Nephron progenitor cell (in vitro differentiated cells): Measurements from ENCODE around the gene S100A4.

Experiments used
- DNase-seq: peaks from one replicate; pipeline ENCODE4 v3.0.0; 2021
- H3K27ac Mint-ChIP-seq: 2 replicates; pipeline ENCODE4 v1.8.0; 2021; ENCODE audit warnings: mild to moderate bottlenecking, moderate library complexity, mixed read lengths
- H3K27me3 Mint-ChIP-seq: 2 replicates; pipeline ENCODE4 v1.8.0; 2021; ENCODE audit warnings: mild to moderate bottlenecking, low read depth, mixed read lengths; ENCODE audit not compliant: poor library complexity
- H3K36me3 Mint-ChIP-seq: 2 replicates; pipeline ENCODE4 v1.8.0; 2021; ENCODE audit warnings: low read depth, mixed read lengths
- H3K4me1 Mint-ChIP-seq: 2 replicates; pipeline ENCODE4 v1.8.0; 2021; ENCODE audit warnings: mixed read lengths
- H3K4me3 Mint-ChIP-seq: 2 replicates; pipeline ENCODE4 v1.8.0; 2021; ENCODE audit warnings: mild to moderate bottlenecking, moderate library complexity, mixed read lengths
- H3K9me3 Mint-ChIP-seq: 2 replicates; pipeline ENCODE4 v1.8.0; 2021; ENCODE audit warnings: mild to moderate bottlenecking, moderate library complexity, mixed read lengths
- CTCF ChIP-seq: fragments of 200-600 bp; sonication (generic); IDR thresholded peaks from 2 replicates; pipeline ENCODE4 v1.5.0; 2021; ENCODE audit warnings: antibody characterized with exemption

Gene S100A4

GRCh38 chr1:153509729-153510354, 35.8 kb downstream of the S100A4 start:
- Mint-ChIP-seq H3K4me1 (peaks cover 30% of the 10 kb centered on the region), H3K27me3 (peaks cover 14% of the 10 kb centered on the region), H3K4me3 (no peak overlapping the region), H3K27ac (no peak overlapping the region), H3K9me3 (no peaks in the 10 kb centered on the region), H3K36me3 (no peaks in the 10 kb centered on the region)
- peak; percentile 70 for TF ChIP-seq CTCF
- DNase-seq, result peak; percentile 67

- Mint-ChIP-seq H3K9me3 (no peaks in the 10 kb centered on the region), H3K36me3 (no peaks in the 10 kb centered on the region), H3K4me3 (no peak overlapping the region), H3K27me3 (peaks cover 14% of the 10 kb centered on the region), H3K27ac (no peak overlapping the region), H3K4me1 (peaks cover 30% of the 10 kb centered on the region)
- TF ChIP-seq CTCF, result no peak
- DNase-seq, result no peak
These were observed 36.6 kb downstream of the S100A4 start for GRCh38 chr1:153509036-153509435.

GRCh38 chr1:153507926-153508583, 37.6 kb downstream of the S100A4 start:
- Mint-ChIP-seq H3K4me3 (no peak overlapping the region), H3K27ac (no peak overlapping the region), H3K27me3 (peaks cover 14% of the 10 kb centered on the region), H3K4me1 (peaks cover 30% of the 10 kb centered on the region), H3K9me3 (no peaks in the 10 kb centered on the region), H3K36me3 (no peaks in the 10 kb centered on the region)
- no peak for TF ChIP-seq CTCF
- no peak for DNase-seq

- no peaks in the 10 kb centered on the region for H3K9me3 Mint-ChIP-seq
These were observed 38.7 kb downstream of the S100A4 start for GRCh38 chr1:153506831-153507413.

GRCh38 chr1:153506386-153506785, 39.2 kb downstream of the S100A4 start:
- no peak for DNase-seq
- Mint-ChIP-seq H3K27me3 (peaks cover 14% of the 10 kb centered on the region), H3K9me3 (no peaks in the 10 kb centered on the region), H3K4me3 (no peak overlapping the region), H3K27ac (no peak overlapping the region), H3K4me1 (peaks cover 28% of the 10 kb centered on the region), H3K36me3 (no peaks in the 10 kb centered on the region)
- TF ChIP-seq CTCF, result no peak

More at GRCh38 chr1:153506831-153507413, 38.7 kb downstream of the S100A4 start:
- H3K27me3 Mint-ChIP-seq, result peaks cover 14% of the 10 kb centered on the region
- DNase-seq, result no peak
- TF ChIP-seq CTCF, result no peak
- H3K4me1 Mint-ChIP-seq, result peaks cover 30% of the 10 kb centered on the region
- no peak overlapping the region for H3K4me3 Mint-ChIP-seq
- H3K27ac Mint-ChIP-seq, result no peak overlapping the region
- H3K36me3 Mint-ChIP-seq, result no peaks in the 10 kb centered on the region
